Testis (tissue), 3 donors: ENCODE measurements around the gene BRPF1. TPM values are rescaled to one million over a fixed set of nuclear protein-coding genes. Genes with fewer than 3 reads are reported as not detected.

ENCODE experiments used
- DNase-seq: peaks from one replicate; pipeline ENCODE4 v3.0.0-alpha.2; 2019
- H3K27ac ChIP-seq, 2 donors: fragments of 200-600 bp; sonication (generic); one replicate each; pipeline ENCODE4 v1.5.1; 2019
- H3K27me3 ChIP-seq: fragments of 200-600 bp; sonication (generic); one replicate; pipeline ENCODE4 v1.5.1; 2019
- H3K36me3 ChIP-seq: fragments of 200-600 bp; sonication (generic); one replicate; pipeline ENCODE4 v1.5.1; 2017; ENCODE audit warnings: low read depth; ENCODE audit errors: missing control alignments
- H3K4me1 ChIP-seq: fragments of 200-600 bp; sonication (generic); one replicate; pipeline ENCODE4 v1.5.1; 2019
- H3K4me3 ChIP-seq, 2 donors: fragments of 200-600 bp; sonication (generic); one replicate each; pipeline ENCODE4 v1.5.1; 2017 to 2019
- H3K9me3 ChIP-seq: fragments of 200-600 bp; sonication (generic); one replicate; pipeline ENCODE4 v1.5.1; 2017
- POLR2A ChIP-seq: fragments of 450-650 bp; IDR thresholded peaks from one replicate; pipeline ENCODE4 v1.6.1; 2017; ENCODE audit warnings: antibody characterized with exemption, mild to moderate bottlenecking, moderate library complexity
- WGBS, 2 donors: methylation state at CpG; one replicate each; pipeline ENCODE4 v1.1.5; 2018; 5-methylcytosine and 5-hydroxymethylcytosine counted together
- intact Hi-C: fragments of 100-400 bp; cut with DNase I; formaldehyde crosslinking; loops from one replicate; pipeline ENCODE4 v1.15.1; 2023; ENCODE audit warnings: low total_unique reads
- polyA plus RNA-seq: library from polyadenylated mRNA; stranded (reverse); fragments of 350-450 nt; fragmentation: Illumina TruSeq; extraction: RNeasy Lipid Tissue Mini Kit (QIAGEN cat#74804); gene quantifications from one replicate; pipeline ENCODE4 v1.2.3, GENCODE V29; 2014; ENCODE audit warnings: low read depth, low replicate concordance; ENCODE audit not compliant: insufficient read depth
- total RNA-seq, 2 donors: library from RNA; depleted of rRNA; stranded (reverse); fragments of >200 nt; gene quantifications; one replicate each; pipeline ENCODE4 v1.2.3, GENCODE V29; 2016
- TF ChIP-seq, protein P1 (sequence below), 3 experiments: fragments of 450-650 bp in 2 of 3; fragments of 200-600 bp in 1 of 3; sonication (generic) in 1 of 3; IDR thresholded peaks; one replicate each; pipeline ENCODE4 v1.5.1; 2016 to 2019; ENCODE audit warnings: antibody characterized with exemption in 3 of 3, mild to moderate bottlenecking in 2 of 3, moderate library complexity in 1 of 3

The BRPF1 gene
- total and polyA plus RNA-seq, 3 donors from 2014 or later: 47.4 to 58.4 (median 55.1) TPM

DNA sequence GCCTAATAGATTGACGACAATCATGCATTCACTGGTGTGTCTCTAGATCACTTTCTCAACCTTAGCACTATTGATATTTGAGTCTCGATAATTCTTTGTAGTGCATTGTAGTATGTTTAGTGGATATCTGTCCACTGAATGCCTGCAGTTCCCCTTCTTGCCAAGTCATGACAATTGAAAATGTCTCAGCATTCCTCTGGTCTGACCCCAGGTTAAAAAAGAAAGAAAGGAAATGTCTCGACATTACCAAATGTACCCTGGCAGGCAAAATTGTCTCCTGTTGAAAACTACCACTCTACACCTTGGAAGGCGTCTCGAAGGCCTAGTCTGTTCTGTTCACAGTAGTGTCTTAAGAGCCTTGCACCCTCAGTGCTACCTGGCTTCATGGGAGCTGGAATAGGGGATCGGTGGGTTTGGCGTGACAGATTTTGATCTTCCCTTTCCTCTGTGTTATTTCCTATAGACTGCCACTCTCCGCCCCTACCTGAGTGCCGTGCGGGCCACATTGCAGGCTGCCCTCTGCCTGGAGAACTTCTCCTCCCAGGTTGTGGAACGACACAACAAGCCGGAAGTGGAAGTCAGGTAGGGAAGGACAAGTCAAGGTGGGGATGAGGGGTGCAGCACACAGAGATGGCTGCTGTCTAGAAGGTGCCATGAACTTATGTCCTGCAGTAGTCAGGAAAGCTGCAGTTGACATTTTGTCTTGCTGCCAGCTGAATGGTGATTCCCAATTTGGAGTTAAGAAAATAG, 65.8 kb downstream of the BRPF1 start:
- H3K9me3 ChIP-seq: no peaks in the 10 kb centered on the region
- no peak overlapping the region for H3K27ac ChIP-seq
- intact Hi-C loops: no loop called here
- DNase-seq: no peak
- no peak for TF ChIP-seq POLR2A
- TF ChIP-seq, protein P1, sequence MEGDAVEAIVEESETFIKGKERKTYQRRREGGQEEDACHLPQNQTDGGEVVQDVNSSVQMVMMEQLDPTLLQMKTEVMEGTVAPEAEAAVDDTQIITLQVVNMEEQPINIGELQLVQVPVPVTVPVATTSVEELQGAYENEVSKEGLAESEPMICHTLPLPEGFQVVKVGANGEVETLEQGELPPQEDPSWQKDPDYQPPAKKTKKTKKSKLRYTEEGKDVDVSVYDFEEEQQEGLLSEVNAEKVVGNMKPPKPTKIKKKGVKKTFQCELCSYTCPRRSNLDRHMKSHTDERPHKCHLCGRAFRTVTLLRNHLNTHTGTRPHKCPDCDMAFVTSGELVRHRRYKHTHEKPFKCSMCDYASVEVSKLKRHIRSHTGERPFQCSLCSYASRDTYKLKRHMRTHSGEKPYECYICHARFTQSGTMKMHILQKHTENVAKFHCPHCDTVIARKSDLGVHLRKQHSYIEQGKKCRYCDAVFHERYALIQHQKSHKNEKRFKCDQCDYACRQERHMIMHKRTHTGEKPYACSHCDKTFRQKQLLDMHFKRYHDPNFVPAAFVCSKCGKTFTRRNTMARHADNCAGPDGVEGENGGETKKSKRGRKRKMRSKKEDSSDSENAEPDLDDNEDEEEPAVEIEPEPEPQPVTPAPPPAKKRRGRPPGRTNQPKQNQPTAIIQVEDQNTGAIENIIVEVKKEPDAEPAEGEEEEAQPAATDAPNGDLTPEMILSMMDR (IDR thresholded peaks at IDR 0.05): no peak
- no peaks in the 10 kb centered on the region for H3K27me3 ChIP-seq
- H3K36me3 ChIP-seq: no peaks in the 10 kb centered on the region
- H3K4me3 ChIP-seq: no peak overlapping the region
- 91 to 93% methylated on average over 12 of the region's 12 CpGs for WGBS, 2 donors
- H3K4me1 ChIP-seq: peaks cover 8% of the 10 kb centered on the region

Other genes with a start within 250 kb of the BRPF1 start
- 1 to 10 TPM; 1.3 to 2.3 TPM for gene LHFPL4, start 177.9 kb upstream of the BRPF1 start, total RNA-seq
- 1.3 TPM for gene LHFPL4, start 177.9 kb upstream of the BRPF1 start, polyA plus RNA-seq
- 10 to 100 TPM; 58.9 to 70.6 TPM for gene MTMR14, start 82.2 kb upstream of the BRPF1 start, total RNA-seq
- gene MTMR14, start 82.2 kb upstream of the BRPF1 start, polyA plus RNA-seq: 43.6 TPM
- gene CPNE9, start 27.9 kb upstream of the BRPF1 start, total RNA-seq: 1 to 10 TPM in 1 of 2 donors, under 1 TPM in 1; 0.31 to 1.4 TPM
- gene CPNE9, start 27.9 kb upstream of the BRPF1 start, polyA plus RNA-seq: 1.3 TPM
- 10 to 100 TPM; 30.3 to 36.4 TPM for gene OGG1, start 18.2 kb downstream of the BRPF1 start, total RNA-seq
- 18.8 TPM for gene OGG1, start 18.2 kb downstream of the BRPF1 start, polyA plus RNA-seq
- 100 to 1,000 TPM; 127 to 185 TPM for gene CAMK1, start 38.2 kb downstream of the BRPF1 start, total RNA-seq
- gene CAMK1, start 38.2 kb downstream of the BRPF1 start, polyA plus RNA-seq: 62.7 TPM
- 100 to 1,000 TPM in 1 of 2 donors, 10 to 100 TPM in 1; 94.6 to 123 TPM for gene TADA3, start 60.7 kb downstream of the BRPF1 start, total RNA-seq
- gene TADA3, start 60.7 kb downstream of the BRPF1 start, polyA plus RNA-seq: 123 TPM
- gene ARPC4, start 61.3 kb downstream of the BRPF1 start, total RNA-seq: 100 to 1,000 TPM; 108 to 124 TPM
- gene ARPC4, start 61.3 kb downstream of the BRPF1 start, polyA plus RNA-seq: 99.6 TPM
- gene TTLL3, start 78.5 kb downstream of the BRPF1 start, total RNA-seq: 100 to 1,000 TPM; 142 to 163 TPM
- gene TTLL3, start 78.5 kb downstream of the BRPF1 start, polyA plus RNA-seq: 104 TPM
- 10 to 100 TPM; 53.3 to 63.4 TPM for gene RPUSD3, start 112.3 kb downstream of the BRPF1 start, total RNA-seq
- 124 TPM for gene RPUSD3, start 112.3 kb downstream of the BRPF1 start, polyA plus RNA-seq
- 1 to 10 TPM; 1.1 to 1.6 TPM for gene CIDEC, start 148.5 kb downstream of the BRPF1 start, total RNA-seq
- 2.9 TPM for gene CIDEC, start 148.5 kb downstream of the BRPF1 start, polyA plus RNA-seq
- 10 to 100 TPM; 33.3 to 39.8 TPM for gene JAGN1, start 158.9 kb downstream of the BRPF1 start, total RNA-seq
- 36.0 TPM for gene JAGN1, start 158.9 kb downstream of the BRPF1 start, polyA plus RNA-seq
- under 1 TPM; 0.43 to 0.79 TPM for gene IL17RE, start 171.1 kb downstream of the BRPF1 start, total RNA-seq
- 1.8 TPM for gene IL17RE, start 171.1 kb downstream of the BRPF1 start, polyA plus RNA-seq
- 10 to 100 TPM; 21.0 to 26.1 TPM for gene IL17RC, start 185.4 kb downstream of the BRPF1 start, total RNA-seq
- 12.0 TPM for gene IL17RC, start 185.4 kb downstream of the BRPF1 start, polyA plus RNA-seq
- 10 to 100 TPM; 34.9 to 37.1 TPM for gene CRELD1, start 202.1 kb downstream of the BRPF1 start, total RNA-seq
- 65.7 TPM for gene CRELD1, start 202.1 kb downstream of the BRPF1 start, polyA plus RNA-seq
- 1 to 10 TPM; 6.6 to 7.2 TPM for gene PRRT3, start 220.7 kb downstream of the BRPF1 start, total RNA-seq
- gene PRRT3, start 220.7 kb downstream of the BRPF1 start, polyA plus RNA-seq: 7.6 TPM